ENCODE measurements around the gene OR10H4. TPM values are rescaled to one million over a fixed set of nuclear protein-coding genes. Genes with fewer than 3 reads are reported as not detected.
"Not testable (repeated sequence)": the region's sequence is repeated elsewhere in the genome, so short reads cannot be mapped to it uniquely, and the experiment has no call there.

Gene OR10H4
- total RNA-seq, 2 donors from 2014 or later: not detected

DNA sequence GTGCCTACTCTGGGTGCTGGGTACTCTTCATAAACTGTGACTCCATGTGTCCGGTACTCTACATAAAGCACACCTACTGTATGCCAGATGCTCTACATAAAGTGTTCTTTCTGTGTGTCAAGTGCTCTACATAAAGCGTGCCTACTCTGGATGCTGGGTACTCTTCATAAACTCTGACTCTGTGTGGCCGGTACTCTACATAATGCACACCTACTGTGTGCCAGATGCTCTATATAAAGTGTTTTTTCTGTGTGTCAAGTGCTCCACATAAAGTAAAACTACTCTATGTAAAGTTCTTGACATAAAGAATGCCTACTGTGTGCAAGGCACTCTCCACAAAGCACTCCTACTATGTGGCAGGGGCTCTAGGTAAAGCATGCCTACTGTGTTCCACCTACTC lies 12.6 kb upstream of the OR10H4 start:
- ATAC-seq (no peak), DNase-seq (no peak)
- intact Hi-C loops (cut with DNase I): no loop called here

DNA sequence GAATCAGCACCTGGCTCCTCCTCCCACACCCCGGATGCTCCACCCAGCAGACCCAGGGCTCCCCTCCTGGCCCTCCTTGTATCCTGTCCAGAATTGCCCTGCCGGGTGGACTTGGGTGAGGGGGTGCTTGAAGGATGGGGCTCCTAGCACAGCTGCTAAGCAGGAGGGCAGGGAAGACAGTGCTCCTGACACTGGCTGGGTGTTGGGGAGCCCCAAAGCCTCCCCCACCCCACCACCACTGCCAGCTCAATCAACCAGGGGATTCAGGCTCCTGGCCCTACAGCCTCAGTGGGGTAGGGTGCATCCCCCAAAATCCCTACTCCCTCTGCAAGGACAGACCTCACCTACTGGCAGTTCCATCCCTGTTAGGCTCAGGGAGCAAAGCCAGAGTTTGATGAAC lies 11.9 kb upstream of the OR10H4 start:
- DNase-seq (no peak), ATAC-seq (no peak)
- intact Hi-C loops (cut with DNase I): no loop called here

DNA sequence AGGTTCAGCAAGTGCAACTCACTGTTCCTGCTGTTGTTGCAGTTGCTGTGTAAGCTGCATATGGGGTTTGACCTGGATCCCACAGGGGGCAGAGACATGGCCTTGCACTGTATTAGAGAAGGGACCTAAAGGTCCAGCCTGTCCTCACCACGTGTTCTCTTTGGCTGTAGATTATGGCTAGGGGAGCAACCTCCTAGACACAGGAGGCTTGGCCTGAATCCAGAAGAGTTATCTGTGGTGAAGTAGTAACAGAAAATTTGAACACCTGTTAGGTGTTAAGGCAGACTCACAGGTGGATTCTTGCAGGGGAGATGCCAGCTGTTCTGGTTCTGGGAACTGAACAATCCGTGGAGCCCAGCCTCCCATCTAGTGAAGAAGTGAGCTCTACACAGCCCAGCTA lies 11.0 kb upstream of the OR10H4 start:
- intact Hi-C loops (cut with DNase I): no loop called here
- ATAC-seq (no peak), DNase-seq (no peak)

DNA sequence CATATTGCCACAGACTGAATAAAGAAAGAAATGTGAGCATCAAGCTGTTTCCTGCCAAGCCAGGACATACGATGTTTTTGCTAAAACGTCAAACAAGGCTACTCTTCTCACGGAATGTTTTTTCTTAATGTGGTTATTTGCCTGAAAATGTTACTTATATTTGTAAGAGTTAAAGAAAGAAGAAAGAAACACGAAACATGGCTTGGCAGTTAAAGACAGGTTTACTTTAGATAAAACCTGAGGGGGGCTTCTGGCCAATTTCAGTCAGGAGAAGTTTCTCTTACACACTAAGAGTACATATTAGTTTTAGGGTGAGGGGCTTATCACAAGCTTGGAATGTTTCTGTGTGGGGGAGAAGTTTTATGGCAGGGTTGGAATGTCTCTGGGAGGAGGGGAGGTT lies 4.4 kb upstream of the OR10H4 start:
- intact Hi-C loops (cut with DNase I): no loop called here

DNA sequence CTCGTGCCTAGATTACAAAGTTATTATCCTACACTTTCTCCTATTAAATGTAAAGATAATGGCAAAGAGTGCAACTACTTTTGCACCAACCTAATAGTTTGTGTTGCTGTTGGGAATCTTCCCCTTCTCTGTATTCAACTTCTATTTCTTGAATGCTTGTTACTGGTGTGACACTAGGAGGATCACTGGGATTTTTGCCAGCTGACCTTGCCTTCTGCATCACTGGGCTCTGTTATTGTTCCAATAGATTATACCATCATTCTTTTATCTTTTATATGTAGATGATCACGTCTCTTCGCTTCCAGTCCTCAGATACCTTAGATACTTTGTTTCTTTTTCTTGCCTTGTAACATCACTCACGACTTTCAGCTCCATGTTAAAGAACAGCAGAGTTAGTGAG lies 3.5 kb upstream of the OR10H4 start:
- ATAC-seq (no peak), DNase-seq (no peak)
- intact Hi-C loops (cut with DNase I): no loop called here

More for the DNA sequence above, 4.4 kb upstream of the OR10H4 start:
- DNase-seq (no peak), ATAC-seq (no peak)

DNA sequence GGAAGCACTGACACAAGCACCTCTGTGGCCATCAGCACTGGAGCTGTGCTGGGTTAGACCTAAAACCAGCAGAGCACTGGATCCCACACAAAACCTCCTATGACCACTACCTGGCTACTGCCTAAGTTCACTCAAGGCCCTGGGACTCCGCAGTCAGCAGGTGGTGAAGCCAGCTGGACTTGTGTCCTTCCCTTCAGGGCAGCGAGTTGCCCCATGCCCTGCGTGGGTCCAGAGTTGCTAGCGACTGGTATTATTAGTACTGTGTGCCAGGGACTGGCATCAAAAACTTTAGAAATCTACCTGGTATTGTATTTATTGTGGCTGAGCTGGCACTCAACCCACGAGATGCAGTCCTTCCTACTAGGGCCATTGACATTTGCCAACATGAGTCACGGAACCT lies 6.0 kb downstream of the OR10H4 start:
- no peak for DNase-seq
- no peak for ATAC-seq
- intact Hi-C loops (cut with DNase I): no loop called here

DNA sequence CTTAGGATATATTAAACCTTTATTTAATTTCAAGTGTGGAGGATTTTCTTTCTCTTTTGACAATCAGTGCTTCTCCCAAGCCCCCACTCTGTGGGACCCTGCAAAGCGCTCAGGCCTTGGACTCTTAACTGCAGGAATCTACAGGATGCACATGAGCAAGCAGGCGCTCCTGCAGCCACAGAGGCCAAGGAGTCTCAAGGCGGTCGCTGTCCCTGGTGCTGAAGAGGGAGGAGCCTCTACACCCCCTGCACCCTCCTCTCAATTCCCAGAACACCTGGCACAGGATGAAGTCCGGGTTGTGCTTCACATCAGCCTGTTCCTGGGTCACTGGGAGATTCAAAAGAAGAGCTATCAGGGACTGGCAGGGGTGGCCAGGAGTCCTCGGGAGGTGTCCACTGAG lies 13.5 kb downstream of the OR10H4 start:
- no peak for ATAC-seq
- intact Hi-C loops (cut with DNase I): no loop called here

DNA sequence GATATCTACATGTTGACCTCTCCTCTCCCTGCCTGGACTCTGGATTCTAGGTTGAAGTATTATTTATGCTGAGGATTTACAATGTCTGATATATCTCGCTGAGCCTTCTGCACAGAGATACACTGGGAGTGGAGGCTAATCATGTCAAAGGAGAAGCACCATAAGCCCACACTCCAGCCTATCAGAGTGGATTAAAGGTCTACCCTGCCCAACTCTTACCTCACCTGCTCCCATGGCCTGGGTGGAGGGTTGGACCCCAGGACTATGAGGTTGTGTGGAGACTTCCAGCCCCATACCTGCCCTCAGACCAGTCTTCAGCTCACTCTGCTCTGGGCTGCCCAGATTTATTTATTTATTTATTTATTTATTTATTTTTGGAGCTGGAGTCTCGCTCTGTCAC lies 15.4 kb downstream of the OR10H4 start:
- DNase-seq (no peak), ATAC-seq (no peak)
- intact Hi-C loops (cut with DNase I): no loop called here

More for the DNA sequence above, 13.5 kb downstream of the OR10H4 start:
- DNase-seq: no peak

DNA sequence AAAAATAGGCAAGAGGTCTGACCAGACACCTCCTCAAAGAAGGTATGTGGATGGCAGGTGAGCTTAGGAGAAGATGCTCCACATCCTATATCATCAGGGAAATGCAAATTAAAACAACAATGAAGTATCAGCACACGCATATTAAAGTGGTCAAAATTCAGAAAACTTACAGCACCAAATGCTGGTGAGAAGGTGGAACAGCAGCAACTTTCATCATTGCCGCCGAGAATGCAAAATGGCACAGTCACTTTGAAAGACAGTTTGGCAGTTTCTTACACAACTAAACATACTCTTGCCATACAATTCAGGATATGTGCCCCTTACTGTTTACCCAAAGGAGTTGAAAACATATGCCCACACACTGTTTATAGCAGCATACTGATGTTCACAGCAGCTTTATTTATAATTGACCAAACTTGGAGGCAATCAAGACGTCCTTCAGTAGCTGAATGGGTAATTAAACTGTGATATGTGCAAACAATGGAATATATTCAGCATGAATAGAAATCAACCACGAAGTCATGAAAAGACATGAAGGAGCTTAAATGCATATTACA lies 22.5 kb downstream of the OR10H4 start:
- ATAC-seq: no peak
- no peak for DNase-seq
- intact Hi-C loops (cut with DNase I): no loop called here

DNA sequence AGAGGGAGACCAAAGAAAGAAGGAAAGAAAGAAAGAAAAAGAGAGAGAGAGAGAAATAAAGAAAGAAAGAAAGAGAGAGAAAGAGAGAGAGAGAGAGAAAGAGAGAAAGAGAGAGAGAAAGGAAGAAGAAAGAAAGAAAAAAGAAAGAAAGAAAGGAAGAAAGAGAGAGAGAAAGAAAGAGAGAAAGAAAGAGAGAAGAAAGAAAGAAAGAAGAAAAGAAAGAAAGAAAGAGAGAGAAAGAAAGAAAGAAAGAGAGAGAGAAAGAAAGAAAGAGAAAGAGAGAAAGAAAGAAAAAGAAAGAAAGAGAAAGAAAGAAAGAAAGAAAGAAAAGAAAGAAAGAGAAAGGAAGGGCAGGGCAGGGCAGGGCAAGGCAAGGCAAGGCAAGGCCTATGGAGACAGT lies 23.2 kb downstream of the OR10H4 start:
- ATAC-seq; DNase-seq; intact Hi-C loops (cut with DNase I): not testable (repeated sequence)

DNA sequence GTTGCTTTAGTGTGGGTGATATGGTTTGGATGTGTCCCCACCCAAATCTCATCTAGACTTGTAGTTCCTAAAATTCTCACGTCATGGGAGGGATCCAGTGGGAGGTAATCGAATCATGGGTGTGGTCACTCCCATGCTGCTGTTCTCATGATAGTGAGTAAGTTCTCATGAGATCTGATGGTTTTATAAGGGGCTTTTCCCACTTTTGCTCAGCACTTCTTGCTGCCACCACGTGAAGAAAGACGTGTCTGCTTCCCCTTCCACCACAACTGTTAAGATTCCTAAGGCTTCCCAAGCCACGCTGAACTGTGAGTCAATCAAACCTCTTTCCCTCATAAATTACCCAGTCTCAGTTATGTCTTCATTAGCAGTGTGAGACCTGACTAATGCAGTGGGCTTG lies 26.0 kb downstream of the OR10H4 start:
- intact Hi-C loops (cut with DNase I): no loop called here
- ATAC-seq: no peak
- no peak for DNase-seq

DNA sequence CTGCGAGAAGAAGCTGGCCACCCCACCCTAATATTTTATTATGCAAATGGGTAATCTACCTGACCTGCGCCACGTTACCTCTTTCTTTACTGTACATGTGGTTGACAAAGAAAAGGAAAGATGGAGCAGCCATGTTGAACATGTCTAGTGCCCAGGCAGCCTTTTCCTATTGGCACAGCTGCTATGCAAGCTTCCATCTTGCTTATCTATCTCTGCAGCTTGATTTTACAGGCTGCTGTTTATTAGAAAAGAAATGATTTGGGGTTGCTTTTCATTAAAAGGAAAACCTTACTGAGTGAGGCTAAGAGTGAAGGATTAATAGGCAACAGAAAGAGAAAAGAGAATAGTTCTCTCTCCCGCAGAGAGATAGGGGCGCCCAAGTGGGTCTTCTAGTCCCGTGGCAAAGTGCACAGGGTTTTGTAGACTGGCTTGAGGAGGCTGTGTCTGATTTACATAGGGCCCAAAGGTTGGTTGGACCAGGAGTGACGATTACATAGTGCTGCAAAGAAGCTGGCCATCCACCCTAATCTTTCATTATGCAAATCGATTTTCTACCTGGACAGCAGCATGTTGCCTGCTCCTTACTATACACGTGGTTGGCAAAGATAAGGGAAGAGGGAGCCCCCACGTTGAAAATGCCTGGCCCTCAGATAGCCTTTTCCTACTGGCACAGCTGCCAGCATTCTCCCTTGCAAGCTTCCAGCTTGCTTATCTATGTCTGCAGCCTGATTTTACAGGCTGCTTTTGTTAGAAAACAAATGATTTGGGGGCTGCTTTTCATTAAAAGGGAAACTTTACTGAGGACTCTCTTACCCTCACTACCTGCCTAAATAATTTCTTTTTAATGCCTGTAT lies 28.3 kb downstream of the OR10H4 start:
- intact Hi-C loops (cut with DNase I): no loop called here
- ATAC-seq: no peak

DNA sequence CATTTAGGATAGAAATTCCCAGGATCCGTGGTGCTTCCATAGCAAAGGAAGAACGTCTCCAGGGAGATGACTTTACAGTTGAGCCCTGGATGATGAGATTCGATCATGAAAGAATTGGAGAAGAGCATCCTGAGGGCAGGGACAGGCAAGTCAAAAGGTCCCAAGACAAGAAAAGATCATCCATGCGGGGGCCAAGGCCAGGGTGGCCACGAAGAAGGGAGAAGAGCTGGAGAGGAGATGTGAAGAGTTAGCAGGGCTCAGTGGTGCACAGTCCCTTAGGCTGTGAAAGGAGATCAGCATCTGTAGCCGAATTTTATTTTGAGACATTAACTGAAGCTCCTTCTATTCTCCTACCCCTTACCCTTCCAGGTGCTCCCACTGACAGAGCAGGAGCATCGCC lies 28.9 kb downstream of the OR10H4 start:
- ATAC-seq: no peak
- intact Hi-C loops (cut with DNase I): no loop called here
- no peak for DNase-seq

More for the DNA sequence above, 28.3 kb downstream of the OR10H4 start:
- no peak for DNase-seq

DNA sequence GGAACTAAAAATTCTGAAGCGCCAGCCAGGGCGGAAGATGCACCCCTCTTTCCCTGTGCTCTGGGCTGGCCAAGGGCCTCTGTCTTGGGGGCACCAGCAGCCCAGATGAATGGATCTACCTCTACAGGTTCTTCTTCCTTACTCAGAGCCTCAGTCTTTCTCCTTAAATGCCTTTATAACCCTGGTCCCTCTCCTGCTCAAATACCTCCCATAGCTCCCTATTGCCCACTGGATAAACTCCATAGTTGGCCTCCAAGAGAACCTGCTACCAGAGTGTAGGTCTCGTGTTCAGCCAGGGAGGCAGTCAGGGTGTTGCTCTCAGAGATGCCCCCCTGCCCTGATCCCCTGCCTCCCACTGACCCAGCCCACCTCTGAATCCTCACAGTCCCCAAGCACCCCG lies 30.5 kb downstream of the OR10H4 start:
- intact Hi-C loops (cut with DNase I): no loop called here
- ATAC-seq: no peak
- DNase-seq: no peak

DNA sequence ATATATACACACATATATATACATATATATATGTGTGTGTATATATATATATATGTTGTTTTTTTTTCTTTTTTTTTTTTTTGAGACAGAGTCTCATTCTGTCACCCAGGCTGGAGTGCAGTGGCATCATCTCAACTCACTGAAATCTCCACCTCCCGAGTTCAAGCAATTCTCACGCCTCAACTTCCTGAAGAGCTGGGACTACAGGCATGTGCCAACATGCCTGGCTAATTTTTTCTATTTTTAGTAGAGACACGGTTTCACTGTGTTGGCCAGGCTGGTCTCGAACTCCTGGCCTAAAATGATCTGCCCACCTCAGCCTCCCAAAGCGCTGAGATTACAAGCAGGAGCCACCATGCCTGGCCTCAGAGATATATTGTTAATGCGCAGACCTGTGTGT lies 37.0 kb downstream of the OR10H4 start:
- ATAC-seq; DNase-seq; intact Hi-C loops (cut with DNase I): not testable (repeated sequence)

DNA sequence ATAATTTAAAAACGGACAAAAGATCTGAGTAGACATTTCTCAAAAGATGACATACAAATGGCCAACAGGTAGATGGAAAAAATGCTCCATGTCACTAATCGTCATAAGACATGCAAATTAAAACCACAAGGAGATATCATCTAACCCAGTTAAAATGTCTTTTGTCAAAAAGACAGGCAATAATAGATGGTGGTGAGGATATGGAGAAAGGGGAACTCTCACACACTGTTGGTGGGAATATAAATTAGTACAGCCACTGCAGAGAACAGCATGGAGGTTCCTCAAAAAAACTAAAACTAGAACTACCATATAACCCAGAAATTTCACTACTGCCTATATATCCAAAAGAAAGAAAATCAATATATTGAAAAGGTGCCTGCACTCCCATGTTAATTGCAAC lies 37.9 kb downstream of the OR10H4 start:
- no peak for ATAC-seq
- intact Hi-C loops (cut with DNase I): no loop called here
- no peak for DNase-seq

DNA sequence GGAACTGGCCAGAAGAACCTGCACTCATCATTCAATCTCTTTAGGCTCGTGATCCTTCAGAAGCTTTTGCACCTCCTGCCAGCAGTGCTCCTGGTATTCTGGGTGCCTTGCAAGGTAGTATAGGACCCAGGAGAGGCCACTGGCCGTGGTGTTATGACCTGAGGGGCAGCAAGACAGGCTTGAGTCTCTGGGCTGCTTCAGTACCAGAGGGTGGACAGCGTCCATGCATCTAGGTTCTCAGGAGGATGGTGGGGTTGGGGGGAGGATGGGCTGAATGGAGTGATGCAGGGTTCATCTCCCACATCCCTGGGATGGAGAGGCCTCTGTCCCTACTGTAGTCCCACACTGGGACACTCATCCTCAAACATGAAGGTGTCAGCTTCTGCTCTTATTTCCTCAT lies 41.1 kb downstream of the OR10H4 start:
- intact Hi-C loops (cut with DNase I): no loop called here
- DNase-seq (no peak), ATAC-seq (no peak)

DNA sequence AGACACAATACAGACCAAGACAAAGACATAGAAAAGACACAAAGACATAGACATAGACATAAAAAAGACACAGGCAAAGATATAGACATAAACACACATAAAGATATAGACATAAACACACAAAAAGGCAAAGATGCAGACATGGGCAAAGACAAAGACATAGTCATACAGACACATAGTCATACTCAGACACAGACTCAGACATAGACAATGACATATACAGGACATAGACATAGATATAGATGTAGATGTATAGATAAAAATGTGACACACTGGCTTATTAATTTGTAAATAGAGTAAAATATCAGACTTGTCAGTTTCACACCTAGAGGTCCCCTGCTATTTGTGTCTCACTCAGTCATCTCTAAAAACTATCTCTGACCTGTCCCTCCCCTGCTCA lies 42.8 kb downstream of the OR10H4 start:
- intact Hi-C loops (cut with DNase I): no loop called here
- ATAC-seq (no peak), DNase-seq (no peak)

DNA sequence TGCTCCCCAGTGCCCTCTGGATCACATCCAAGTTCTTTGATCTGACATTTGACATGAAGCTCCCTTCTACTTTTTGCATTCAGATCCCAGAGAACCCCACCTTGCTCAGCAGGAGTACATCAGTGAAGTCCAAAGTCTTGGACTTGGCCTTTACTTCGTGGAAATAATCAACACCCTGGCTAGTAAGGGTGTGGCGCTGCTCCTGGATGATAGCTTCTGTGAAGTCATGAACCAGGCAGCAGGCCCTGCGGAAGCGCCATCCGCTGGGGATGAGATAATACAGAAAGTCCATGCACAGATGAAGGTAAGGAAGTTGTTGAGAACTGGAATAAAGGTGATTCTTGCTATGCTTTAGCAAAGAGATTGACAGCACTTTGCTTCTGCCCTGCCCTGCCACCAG lies 43.2 kb downstream of the OR10H4 start:
- no peak for ATAC-seq
- intact Hi-C loops (cut with DNase I): no loop called here
- DNase-seq: no peak

DNA sequence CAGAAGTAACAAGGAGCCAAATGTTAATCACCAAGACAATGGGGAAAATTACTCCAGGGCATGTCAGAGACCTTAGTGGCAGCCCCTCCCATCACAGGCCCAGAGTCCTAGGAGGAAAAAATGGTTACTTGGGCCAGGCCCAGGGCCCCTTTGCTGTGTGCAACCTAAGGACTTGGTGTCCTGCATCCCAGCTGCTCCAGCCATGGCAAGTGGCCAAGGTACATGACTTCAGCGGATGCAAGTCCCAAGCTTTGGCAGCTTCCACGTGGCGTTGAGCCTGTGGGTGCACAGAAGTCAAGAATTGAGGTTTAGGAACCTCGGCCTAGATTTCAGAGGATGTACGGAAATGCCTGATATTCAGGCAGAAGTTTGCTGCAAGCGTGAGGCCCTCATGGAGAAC lies 46.7 kb downstream of the OR10H4 start:
- no peak for DNase-seq
- intact Hi-C loops (cut with DNase I): no loop called here
- no peak for ATAC-seq

DNA sequence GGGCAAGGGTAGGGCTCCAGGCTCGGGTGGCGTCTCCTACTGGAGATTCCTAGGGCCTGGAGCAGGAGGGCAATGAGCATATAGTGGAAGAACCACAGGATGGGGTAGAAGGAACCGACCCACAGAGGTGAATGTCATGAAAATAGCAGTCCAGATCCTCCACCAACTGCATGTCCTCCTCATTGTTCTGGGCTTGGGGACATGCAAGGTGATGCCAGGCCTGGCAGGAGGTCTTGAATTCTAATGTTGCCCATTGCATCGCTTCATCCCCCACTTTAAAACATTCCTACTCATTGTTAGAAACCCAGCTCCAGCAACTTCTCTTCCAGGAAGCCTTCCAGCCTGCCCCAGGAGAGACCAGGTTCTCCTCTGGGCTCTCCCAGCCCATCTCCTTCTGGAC lies 49.4 kb downstream of the OR10H4 start:
- intact Hi-C loops (cut with DNase I): no loop called here
- no peak for ATAC-seq
- DNase-seq: no peak

All from left cardiac atrium (tissue), 4 donors.